IgD-negative memory B cell (primary cell): ENCODE data around the gene PPP2R3B. TPM values are rescaled to one million over a fixed set of nuclear protein-coding genes. Genes with fewer than 3 reads are reported as not detected.

Source experiments
- H3K27ac Mint-ChIP-seq, 3 donors: one replicate each; pipeline ENCODE4 v1.8.0; 2020 to 2022; ENCODE audit warnings: mild to moderate bottlenecking in 3 of 3, mixed read lengths in 3 of 3, moderate library complexity in 1 of 3
- H3K27me3 Mint-ChIP-seq: one replicate; pipeline ENCODE4 v1.8.0; 2021; ENCODE audit warnings: mixed read lengths
- H3K36me3 Mint-ChIP-seq: one replicate; pipeline ENCODE4 v1.8.0; 2020; ENCODE audit warnings: mild to moderate bottlenecking, mixed read lengths
- H3K4me1 Mint-ChIP-seq, 3 donors: one replicate each; pipeline ENCODE4 v1.8.0; 2020 to 2022; ENCODE audit warnings: mixed read lengths in 3 of 3, mild to moderate bottlenecking in 1 of 3
- H3K4me3 Mint-ChIP-seq, 4 donors: one replicate each; pipeline ENCODE4 v1.8.0; 2020 to 2022; ENCODE audit warnings: mild to moderate bottlenecking in 4 of 4, mixed read lengths in 4 of 4, moderate library complexity in 3 of 4
- H3K9me3 Mint-ChIP-seq, 3 donors: one replicate each; pipeline ENCODE4 v1.8.0; 2020 to 2021; ENCODE audit warnings: mixed read lengths in 3 of 3, mild to moderate bottlenecking in 1 of 3
- polyA plus RNA-seq: library from polyadenylated mRNA; unstranded; fragments of 300-500 nt; fragmentation: Illumina TruSeq; gene quantifications from one replicate; pipeline ENCODE4 v1.2.3, GENCODE V29; 2021

PPP2R3B gene
- polyA plus RNA-seq, 1 donor from 2014 or later: 9.2 TPM

- peaks cover 0 to 3% (median 0%) of the 10 kb centered on the region in 3 donors for H3K4me1 Mint-ChIP-seq
- H3K27ac Mint-ChIP-seq: no peak overlapping the region
- H3K4me3 Mint-ChIP-seq: no peak overlapping the region
- no peaks in the 10 kb centered on the region for H3K27me3 Mint-ChIP-seq
- H3K36me3 Mint-ChIP-seq: peaks cover 2% of the 10 kb centered on the region
- H3K9me3 Mint-ChIP-seq: peaks cover 0 to 1% (median 0%) of the 10 kb centered on the region in 3 donors
These were observed 40.5 kb downstream of the PPP2R3B start for GRCh38 chrX:346034-346813.

DNA sequence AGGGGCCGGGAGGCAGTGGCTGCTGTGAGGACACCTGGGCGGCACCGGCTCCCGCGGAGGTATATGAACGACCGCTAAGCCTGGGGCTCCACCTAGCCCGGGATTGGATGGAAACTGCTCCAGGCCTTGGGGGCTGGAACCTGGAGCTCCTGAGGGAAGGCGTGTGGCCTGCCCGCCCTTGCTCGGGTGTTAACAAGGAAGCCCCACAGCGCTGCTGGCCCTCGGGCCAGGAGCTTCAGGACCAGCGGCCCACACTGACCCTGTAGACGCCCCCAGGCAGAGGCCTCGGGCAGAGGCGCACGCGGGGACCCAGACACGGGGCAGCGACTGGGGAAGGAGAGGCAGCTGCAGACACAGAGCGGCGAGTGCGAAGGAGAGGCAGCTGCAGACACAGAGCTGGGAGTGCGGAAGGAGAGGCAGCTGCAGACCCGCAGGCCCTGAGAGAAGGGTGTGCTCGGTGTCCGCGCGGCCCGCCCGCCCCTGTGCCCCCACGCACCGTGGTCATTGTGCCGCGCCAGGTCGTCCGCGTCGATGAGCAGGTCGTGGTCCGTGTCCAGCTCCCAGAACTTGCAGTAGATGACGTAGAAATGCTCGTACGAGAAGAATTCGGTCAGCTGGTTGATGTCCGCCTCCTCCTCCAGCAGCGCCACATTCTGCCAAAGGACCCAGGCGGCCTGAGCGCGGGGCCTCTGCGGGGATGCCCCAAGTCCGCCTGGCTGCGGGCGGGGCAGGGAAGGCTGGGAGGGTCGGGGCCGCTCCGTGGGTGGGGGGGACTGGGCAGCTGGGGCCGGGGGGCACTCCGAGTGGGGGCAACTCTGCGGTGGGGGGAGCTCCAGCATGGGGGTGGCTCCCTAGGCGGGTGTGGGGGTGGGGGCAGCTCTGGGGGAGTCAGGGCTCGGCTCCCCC, 41.4 kb downstream of the PPP2R3B start:
- peaks cover 0 to 1% (median 0%) of the 10 kb centered on the region in 3 donors for H3K9me3 Mint-ChIP-seq
- no peaks in the 10 kb centered on the region for H3K27me3 Mint-ChIP-seq
- no peak overlapping the region for H3K27ac Mint-ChIP-seq
- no peak overlapping the region for H3K4me3 Mint-ChIP-seq
- peaks cover 0 to 3% (median 0%) of the 10 kb centered on the region in 3 donors for H3K4me1 Mint-ChIP-seq
- H3K36me3 Mint-ChIP-seq: peaks cover 2% of the 10 kb centered on the region

GRCh38 chrX:344371-344901, 42.3 kb downstream of the PPP2R3B start:
- H3K27ac Mint-ChIP-seq: no peak overlapping the region
- no peak overlapping the region for H3K4me3 Mint-ChIP-seq
- H3K27me3 Mint-ChIP-seq: no peaks in the 10 kb centered on the region
- H3K9me3 Mint-ChIP-seq: peaks cover 0 to 1% (median 0%) of the 10 kb centered on the region in 3 donors
- H3K4me1 Mint-ChIP-seq: peaks cover 0 to 3% (median 0%) of the 10 kb centered on the region in 3 donors
- peaks cover 2% of the 10 kb centered on the region for H3K36me3 Mint-ChIP-seq

DNA sequence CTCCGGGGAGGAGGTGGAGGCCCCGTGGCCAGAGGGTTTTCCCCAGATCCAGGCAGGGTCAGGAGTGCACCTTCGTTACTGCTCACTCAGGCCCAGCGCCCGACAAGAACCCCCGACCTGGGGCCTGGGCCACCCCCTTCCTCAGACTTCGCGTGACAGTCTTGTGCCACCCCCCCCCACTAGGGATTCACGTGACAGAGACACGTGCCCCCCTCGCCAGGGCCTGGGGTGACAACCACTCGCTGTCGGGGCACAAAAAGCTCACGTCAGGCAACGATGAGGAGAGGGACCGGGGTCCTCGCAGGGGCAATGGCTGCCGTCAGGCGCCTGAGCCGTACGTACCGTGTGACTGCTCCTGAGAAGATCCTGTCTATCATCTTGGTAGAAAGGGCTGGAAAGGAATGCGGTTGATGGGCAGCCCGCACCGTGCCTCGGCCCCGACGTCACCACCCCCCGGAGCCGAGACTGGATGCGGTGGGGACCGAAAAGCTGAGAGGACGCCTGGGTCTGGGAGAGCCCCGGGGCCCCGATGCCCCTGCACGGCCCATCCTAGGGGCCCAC, 45.1 kb downstream of the PPP2R3B start:
- Mint-ChIP-seq H3K4me1 (peaks cover 0 to 2% (median 0%) of the 10 kb centered on the region in 3 donors), H3K27ac (peak overlapping the region in 1 of 3 donors; percentile 59), H3K36me3 (no peaks in the 10 kb centered on the region), H3K27me3 (no peaks in the 10 kb centered on the region), H3K4me3 (no peak overlapping the region), H3K9me3 (peaks cover 0 to 1% (median 0%) of the 10 kb centered on the region in 3 donors)

DNA sequence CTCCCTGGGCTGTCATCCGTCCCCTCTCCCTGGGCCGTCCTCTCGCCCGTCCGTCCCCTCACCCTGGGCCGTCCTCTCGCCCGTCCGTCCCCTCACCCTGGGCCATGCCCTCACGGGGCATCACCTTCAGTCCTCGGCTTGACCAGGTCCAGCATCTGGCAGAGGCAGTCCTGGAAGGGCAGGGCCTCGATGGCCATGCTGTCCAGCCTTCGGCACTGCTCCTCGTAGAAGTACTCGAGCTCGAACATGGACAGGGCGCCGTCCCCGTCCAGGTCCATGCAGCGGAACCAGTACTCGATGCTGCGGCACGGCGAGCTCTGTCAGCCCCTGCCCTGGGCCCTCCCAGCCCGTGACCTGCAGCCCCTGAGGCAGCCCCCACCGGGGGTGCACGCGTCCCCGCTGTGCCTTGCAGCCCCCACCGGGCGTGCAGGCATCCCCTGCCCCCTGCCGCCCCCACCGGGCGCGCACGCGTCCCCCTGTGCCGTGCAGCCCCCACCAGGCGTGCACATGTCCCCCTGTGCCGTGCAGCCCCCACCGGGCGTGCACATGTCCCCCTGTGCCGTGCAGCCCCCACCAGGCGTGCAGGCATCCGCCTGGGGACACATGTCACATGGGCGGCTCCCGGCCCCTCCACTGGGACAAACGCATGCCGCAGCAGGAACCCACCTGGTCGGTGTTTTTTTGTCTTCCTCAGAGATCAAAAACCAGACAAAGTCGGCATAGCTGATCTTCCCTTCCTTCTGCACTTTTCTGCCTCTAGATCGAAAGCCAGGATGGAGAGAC, 45.9 kb downstream of the PPP2R3B start:
- Mint-ChIP-seq H3K4me3 (no peak overlapping the region), H3K36me3 (peaks cover 4% of the 10 kb centered on the region), H3K4me1 (peaks cover 0 to 2% (median 0%) of the 10 kb centered on the region in 3 donors), H3K27ac (no peak overlapping the region), H3K27me3 (no peaks in the 10 kb centered on the region), H3K9me3 (peaks cover 0 to 1% (median 0%) of the 10 kb centered on the region in 3 donors)

- Mint-ChIP-seq H3K27ac (no peak overlapping the region), H3K36me3 (peaks cover 4% of the 10 kb centered on the region), H3K9me3 (peaks cover 0 to 1% (median 0%) of the 10 kb centered on the region in 3 donors), H3K27me3 (no peaks in the 10 kb centered on the region), H3K4me1 (peaks cover 0 to 2% (median 0%) of the 10 kb centered on the region in 3 donors), H3K4me3 (no peak overlapping the region)
These were observed 46.6 kb downstream of the PPP2R3B start for GRCh38 chrX:340121-340520.

DNA sequence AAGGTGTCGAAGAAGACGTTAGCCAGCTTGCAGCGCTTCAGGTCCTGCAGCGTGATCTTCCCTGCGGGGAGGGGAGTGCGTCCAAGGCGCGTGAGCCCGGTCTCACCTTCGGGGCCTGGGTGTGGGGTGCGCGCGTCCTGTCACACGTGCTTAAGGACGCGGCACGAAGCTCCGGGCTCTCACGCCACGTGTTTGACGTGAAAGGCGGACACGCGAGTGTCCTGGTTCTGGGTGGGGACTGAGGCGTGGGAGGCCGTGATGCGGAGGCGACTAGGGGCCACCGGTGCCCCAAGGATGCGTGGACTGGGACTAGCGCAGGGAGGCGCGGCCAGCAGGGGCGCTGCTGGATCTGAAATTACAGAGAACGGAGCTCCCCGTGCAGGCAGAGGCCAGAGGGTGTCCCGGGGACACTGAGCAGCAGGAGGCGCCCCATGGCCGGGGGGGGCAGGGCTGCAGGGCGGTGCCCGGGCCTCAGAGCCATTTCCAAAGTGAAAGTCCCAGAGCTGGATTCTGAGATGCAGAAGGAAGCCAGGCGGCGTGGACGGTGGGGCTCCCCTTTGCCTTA, 47.8 kb downstream of the PPP2R3B start:
- Mint-ChIP-seq H3K36me3 (peaks cover 4% of the 10 kb centered on the region), H3K27me3 (no peaks in the 10 kb centered on the region), H3K4me3 (peak overlapping the region in 1 of 4 donors; percentile 45), H3K27ac (peak overlapping the region in 1 of 3 donors; percentile 59), H3K4me1 (peaks cover 0 to 2% (median 0%) of the 10 kb centered on the region in 3 donors), H3K9me3 (peaks cover 0 to 1% (median 0%) of the 10 kb centered on the region in 3 donors)

GRCh38 chrX:338281-338835, 48.3 kb downstream of the PPP2R3B start:
- Mint-ChIP-seq H3K27ac (no peak overlapping the region), H3K4me3 (peak overlapping the region in 1 of 4 donors; percentile 45), H3K27me3 (no peaks in the 10 kb centered on the region), H3K4me1 (peaks cover 0 to 2% (median 0%) of the 10 kb centered on the region in 3 donors), H3K9me3 (peaks cover 0 to 1% (median 0%) of the 10 kb centered on the region in 3 donors), H3K36me3 (peaks cover 4% of the 10 kb centered on the region)

DNA sequence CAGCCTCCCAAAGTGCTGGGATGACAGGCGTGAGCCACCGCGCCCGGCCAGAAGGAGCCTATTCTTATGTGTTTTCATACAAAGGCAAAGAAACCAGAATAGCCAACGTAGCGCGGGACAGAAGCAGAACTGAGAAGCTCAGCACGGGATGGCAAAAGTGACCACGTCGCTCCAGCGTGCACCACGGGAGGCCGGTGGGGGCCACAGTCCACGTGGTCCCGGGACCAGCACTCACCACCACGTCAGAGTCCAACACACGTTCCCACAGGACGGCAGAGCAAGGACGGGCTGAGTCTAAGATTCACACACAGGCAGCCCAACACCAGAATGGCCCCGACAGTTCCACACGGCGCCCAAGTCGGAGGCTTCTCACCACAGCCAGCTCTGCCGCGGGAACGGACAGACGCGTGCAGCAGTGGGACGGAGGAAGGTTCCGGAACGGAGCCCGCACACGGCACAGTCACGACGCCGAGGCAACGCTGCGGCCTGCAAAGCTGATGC, 49.3 kb downstream of the PPP2R3B start:
- Mint-ChIP-seq H3K4me3 (no peak overlapping the region), H3K27me3 (no peaks in the 10 kb centered on the region), H3K9me3 (peaks cover 0 to 1% (median 0%) of the 10 kb centered on the region in 3 donors), H3K27ac (no peak overlapping the region), H3K36me3 (peaks cover 4% of the 10 kb centered on the region), H3K4me1 (peaks cover 0 to 2% (median 0%) of the 10 kb centered on the region in 3 donors)

DNA sequence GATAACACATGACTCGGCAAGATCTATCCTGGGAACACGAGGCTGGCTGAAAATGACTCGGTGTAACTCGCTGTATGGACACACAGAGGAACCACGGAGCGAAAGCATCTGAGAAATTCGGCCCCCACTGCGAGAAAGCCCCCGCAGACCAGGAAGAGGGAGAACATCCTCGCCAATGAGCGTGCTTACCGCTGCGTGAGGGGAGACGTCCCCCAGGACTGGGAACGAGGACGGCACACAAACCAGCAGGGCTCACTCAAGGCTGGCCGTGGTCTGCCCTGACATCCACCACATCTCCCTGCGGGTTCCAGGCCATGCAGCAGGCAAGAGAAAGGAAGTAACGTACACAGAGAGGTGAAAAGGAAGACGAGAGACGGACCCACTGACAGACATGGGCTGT, 50.5 kb downstream of the PPP2R3B start:
- Mint-ChIP-seq H3K27ac (no peak overlapping the region), H3K4me3 (no peak overlapping the region), H3K4me1 (peaks cover 0 to 1% (median 0%) of the 10 kb centered on the region in 3 donors)

DNA sequence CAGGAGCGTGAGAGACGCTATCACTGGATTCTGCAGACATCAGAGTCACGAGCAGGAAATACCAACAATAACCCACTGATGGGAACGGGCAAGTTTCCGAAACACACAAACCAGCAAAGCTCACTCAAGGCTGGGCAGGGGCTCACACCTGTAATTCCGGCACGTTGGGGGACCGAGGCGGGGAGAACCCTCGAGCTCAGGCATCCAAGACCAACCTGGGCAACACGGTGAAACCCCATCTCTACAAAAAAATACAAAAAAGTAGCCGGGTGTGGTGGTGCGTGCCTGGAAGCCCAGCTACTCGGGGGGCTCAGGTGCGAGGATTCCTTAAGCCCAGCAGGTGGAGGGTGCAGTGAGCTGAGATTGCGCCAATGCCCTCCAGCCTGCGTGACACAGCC, 51.0 kb downstream of the PPP2R3B start:
- Mint-ChIP-seq H3K4me3 (no peak overlapping the region), H3K36me3 (peaks cover 4% of the 10 kb centered on the region), H3K9me3 (no peaks in the 10 kb centered on the region), H3K27ac (peak overlapping the region in 1 of 3 donors; percentile 27), H3K27me3 (no peaks in the 10 kb centered on the region), H3K4me1 (peaks cover 0 to 1% (median 0%) of the 10 kb centered on the region in 3 donors)

More for the DNA sequence above, 50.5 kb downstream of the PPP2R3B start:
- Mint-ChIP-seq H3K9me3 (no peaks in the 10 kb centered on the region), H3K27me3 (no peaks in the 10 kb centered on the region), H3K36me3 (peaks cover 4% of the 10 kb centered on the region)

GRCh38 chrX:334971-335757, 51.5 kb downstream of the PPP2R3B start:
- Mint-ChIP-seq H3K36me3 (peaks cover 4% of the 10 kb centered on the region), H3K27ac (peak overlapping the region in 1 of 3 donors; percentile 27), H3K4me3 (no peak overlapping the region), H3K9me3 (no peaks in the 10 kb centered on the region), H3K4me1 (peaks cover 0 to 1% (median 0%) of the 10 kb centered on the region in 3 donors), H3K27me3 (no peaks in the 10 kb centered on the region)
